NT2/D1 (cell line): ENCODE results near the gene RPL10A.
"Not testable (repeated sequence)": the region's sequence is repeated elsewhere in the genome, so short reads cannot be mapped to it uniquely, and the experiment has no call there.

Experiments used
- DNase-seq: peaks from one replicate; pipeline ENCODE4 v3.0.0-alpha.2; 2011; ENCODE audit warnings: low read depth, low spot score
- H3K27me3 ChIP-seq: 2 replicates; pipeline ENCODE4 v1.6.0; 2011; ENCODE audit warnings: mild to moderate bottlenecking; ENCODE audit not compliant: insufficient read length, insufficient read depth
- H3K36me3 ChIP-seq: 2 replicates; pipeline ENCODE4 v1.6.1; 2011; ENCODE audit warnings: mild to moderate bottlenecking, low read length, mixed read lengths; ENCODE audit not compliant: insufficient read depth, insufficient read length
- H3K4me1 ChIP-seq: 2 replicates; pipeline ENCODE4 v1.5.1; 2011; ENCODE audit not compliant: insufficient read depth, insufficient read length
- H3K4me3 ChIP-seq: 2 replicates; pipeline ENCODE4 v1.5.1; 2011; ENCODE audit warnings: low read depth; ENCODE audit not compliant: insufficient read length
- H3K9ac ChIP-seq: 2 replicates; pipeline ENCODE4 v1.6.0; 2011; ENCODE audit warnings: low read depth; ENCODE audit not compliant: insufficient read length
- H3K9me3 ChIP-seq: 2 replicates; pipeline ENCODE4 v1.5.1; 2011; ENCODE audit warnings: mild to moderate bottlenecking, low read length; ENCODE audit not compliant: insufficient read depth
- SUZ12 ChIP-seq: IDR thresholded peaks from 2 replicates; pipeline ENCODE4 v1.6.1; 2011; ENCODE audit not compliant: insufficient read length, insufficient read depth; ENCODE audit errors: extremely low read depth
- YY1 ChIP-seq: IDR thresholded peaks from 2 replicates; pipeline ENCODE4 v1.6.1; 2011; ENCODE audit not compliant: insufficient read length, insufficient read depth
- ZNF274 ChIP-seq: IDR thresholded peaks from 2 replicates; pipeline ENCODE4 v1.6.1; 2011; ENCODE audit warnings: mild to moderate bottlenecking, low read depth, low read length

Gene RPL10A

GRCh38 chr6:35516712-35517111 lies 48.5 kb downstream of the RPL10A start:
- TF ChIP-seq ZNF274 (no peak), YY1 (no peak), SUZ12 (no peak)
- Histone ChIP-seq H3K9me3 (no peaks in the 10 kb centered on the region), H3K27me3 (no peaks in the 10 kb centered on the region), H3K36me3 (no peaks in the 10 kb centered on the region), H3K9ac (no peak overlapping the region), H3K4me3 (no peak overlapping the region), H3K4me1 (peaks cover 2% of the 10 kb centered on the region)
- no peak for DNase-seq

- H3K4me3 ChIP-seq, H3K27me3 ChIP-seq, H3K9ac ChIP-seq, DNase-seq, H3K4me1 ChIP-seq, H3K9me3 ChIP-seq, H3K36me3 ChIP-seq: not testable (repeated sequence)
These were observed 49.8 kb downstream of the RPL10A start for GRCh38 chr6:35517978-35518377.

DNA sequence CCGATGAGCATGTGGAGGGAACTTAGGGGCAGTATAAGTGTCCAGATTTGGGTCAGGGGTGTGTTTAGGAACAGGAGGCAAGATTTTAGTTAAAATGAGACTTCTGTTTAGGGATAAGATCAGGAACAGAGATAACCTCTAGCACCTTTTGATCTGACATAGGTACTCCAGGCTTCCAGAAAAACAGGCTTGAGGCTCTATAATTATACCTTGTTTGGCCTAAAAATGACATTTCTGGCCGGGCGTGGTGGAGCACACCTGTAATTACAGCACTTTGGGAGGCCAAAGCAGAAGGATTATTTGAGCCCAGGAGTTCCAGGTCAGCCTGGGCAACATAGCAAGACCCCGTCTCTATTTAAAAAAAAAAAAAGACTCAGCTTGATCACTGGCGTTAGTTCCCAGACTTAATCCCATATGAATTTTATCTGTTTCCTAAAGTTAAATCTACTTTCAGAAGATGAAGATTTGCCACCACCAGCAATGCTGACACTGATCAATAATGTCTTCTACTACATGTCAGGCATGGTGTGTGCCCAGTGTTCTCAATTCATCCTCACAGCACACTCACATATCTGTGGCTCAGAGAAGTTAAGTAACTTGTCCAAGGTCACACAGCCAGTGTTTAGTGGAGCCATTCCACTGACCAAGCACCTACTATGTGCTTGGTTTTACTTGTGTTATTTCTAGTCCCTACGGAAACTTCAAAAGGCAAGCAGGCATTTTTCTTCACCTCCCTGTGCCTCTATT lies 50.5 kb downstream of the RPL10A start:
- DNase-seq, result no peak
- TF ChIP-seq YY1 (no peak), ZNF274 (no peak), SUZ12 (no peak)
- no peaks in the 10 kb centered on the region for H3K9me3 ChIP-seq
- no peaks in the 10 kb centered on the region for H3K36me3 ChIP-seq
- H3K9ac ChIP-seq, result no peak overlapping the region
- peaks cover 4% of the 10 kb centered on the region for H3K4me1 ChIP-seq
- no peaks in the 10 kb centered on the region for H3K27me3 ChIP-seq
- no peak overlapping the region for H3K4me3 ChIP-seq

- no peak for TF ChIP-seq YY1
- no peak for TF ChIP-seq ZNF274
- no peak for TF ChIP-seq SUZ12
- Histone ChIP-seq H3K9ac (no peak overlapping the region), H3K4me3 (no peak overlapping the region), H3K4me1 (peaks cover 4% of the 10 kb centered on the region), H3K36me3 (no peaks in the 10 kb centered on the region), H3K9me3 (no peaks in the 10 kb centered on the region), H3K27me3 (no peaks in the 10 kb centered on the region)
- DNase-seq, result no peak
These were observed 51.3 kb downstream of the RPL10A start for GRCh38 chr6:35519313-35520015.
